ENCODE data around the gene NCKAP5L. TPM values are rescaled to one million over a fixed set of nuclear protein-coding genes. Genes with fewer than 3 reads are reported as not detected.

The NCKAP5L gene
- total RNA-seq, 4 donors from 2014 or later: 36.1 to 70.2 (median 44.7) TPM

GRCh38 chr12:49767333-49767732 is 60.9 kb downstream of the NCKAP5L start:
- no peak for DNase-seq (ENCODE audit: low spot score in 2 of 2)
- H3K4me3 ChIP-seq: no peak overlapping the region
- WGBS, 2 donors: 66 to 69% methylated on average over 4 of the region's 4 CpGs
- H3K27ac ChIP-seq: no peak overlapping the region
- H3K27me3 ChIP-seq: no peaks in the 10 kb centered on the region
- no peak for TF ChIP-seq EP300 (IDR thresholded peaks at IDR 0.05)
- no peak for TF ChIP-seq POLR2A (IDR thresholded peaks at IDR 0.05)
- TF ChIP-seq CTCF (IDR thresholded peaks at IDR 0.05): no peak
- H3K9me3 ChIP-seq: no peaks in the 10 kb centered on the region
- peaks cover 0 to 21% (median 3%) of the 10 kb centered on the region in 4 donors for H3K4me1 ChIP-seq
- H3K36me3 ChIP-seq: peaks cover 0 to 34% (median 9%) of the 10 kb centered on the region in 3 donors

DNA sequence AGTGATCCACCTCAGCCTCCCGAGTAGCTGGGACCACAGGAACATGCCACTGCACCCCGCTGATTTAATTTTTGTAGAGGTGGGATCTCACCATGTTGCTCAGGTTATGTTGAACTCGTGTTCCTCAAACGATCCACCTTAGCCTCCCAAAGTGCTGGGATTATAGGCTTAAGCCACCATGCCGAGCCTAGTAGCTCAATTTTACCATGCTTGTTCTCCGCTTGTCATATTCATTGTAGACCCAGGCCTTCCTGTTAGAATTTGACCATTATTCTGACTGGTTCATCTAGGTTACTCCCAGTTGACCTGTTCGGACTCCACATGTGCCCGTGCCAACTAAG is 62.1 kb downstream of the NCKAP5L start:
- no peak for TF ChIP-seq POLR2A (IDR thresholded peaks at IDR 0.05)
- no peak for TF ChIP-seq EP300 (IDR thresholded peaks at IDR 0.05)
- no peak for TF ChIP-seq CTCF (IDR thresholded peaks at IDR 0.05)
- DNase-seq (ENCODE audit: low spot score in 2 of 2): no peak
- H3K27me3 ChIP-seq: no peaks in the 10 kb centered on the region
- H3K27ac ChIP-seq: no peak overlapping the region
- no peaks in the 10 kb centered on the region for H3K9me3 ChIP-seq
- 88 to 94% methylated on average over 8 of the region's 8 CpGs for WGBS, 2 donors
- H3K36me3 ChIP-seq: peaks cover 0 to 46% (median 19%) of the 10 kb centered on the region in 3 donors
- peaks cover 0 to 23% (median 3%) of the 10 kb centered on the region in 4 donors for H3K4me1 ChIP-seq
- H3K4me3 ChIP-seq: no peak overlapping the region

GRCh38 chr12:49764126-49764525 is 64.1 kb downstream of the NCKAP5L start:
- Histone ChIP-seq H3K4me1 (peaks cover 0 to 23% (median 3%) of the 10 kb centered on the region in 4 donors), H3K27me3 (no peaks in the 10 kb centered on the region), H3K4me3 (no peak overlapping the region), H3K36me3 (peaks cover 0 to 66% (median 26%) of the 10 kb centered on the region in 3 donors), H3K9me3 (no peaks in the 10 kb centered on the region), H3K27ac (peak overlapping the region in 1 of 4 donors; percentile 54)
- TF ChIP-seq EP300 (IDR thresholded peaks at IDR 0.05) (no peak), CTCF (IDR thresholded peaks at IDR 0.05) (no peak), POLR2A (IDR thresholded peaks at IDR 0.05) (no peak)
- 62 to 77% methylated on average over 3 of the region's 3 CpGs for WGBS, 2 donors
- DNase-seq (ENCODE audit: low spot score in 2 of 2): no peak

- Histone ChIP-seq H3K4me3 (no peak overlapping the region), H3K27ac (peak overlapping the region in 2 of 4 donors; percentile 54 to 61), H3K27me3 (no peaks in the 10 kb centered on the region), H3K4me1 (peaks cover 0 to 23% (median 3%) of the 10 kb centered on the region in 4 donors), H3K9me3 (no peaks in the 10 kb centered on the region), H3K36me3 (peaks cover 0 to 76% (median 35%) of the 10 kb centered on the region in 3 donors)
- DNase-seq (ENCODE audit: low spot score in 2 of 2): peak; percentile 67 to 80
- TF ChIP-seq CTCF (IDR thresholded peaks at IDR 0.05) (peak; percentile 48 to 69 (median 66)), EP300 (IDR thresholded peaks at IDR 0.05) (no peak), POLR2A (IDR thresholded peaks at IDR 0.05) (no peak)
- 25 to 27% methylated on average over 8 of the region's 8 CpGs for WGBS, 2 donors
Observed at GRCh38 chr12:49763006-49763591, 65.1 kb downstream of the NCKAP5L start.

GRCh38 chr12:49762468-49762847 is 65.8 kb downstream of the NCKAP5L start:
- Histone ChIP-seq H3K27me3 (no peaks in the 10 kb centered on the region), H3K36me3 (peaks cover 0 to 82% (median 42%) of the 10 kb centered on the region in 3 donors), H3K27ac (peak overlapping the region in 1 of 4 donors; percentile 61), H3K4me3 (no peak overlapping the region), H3K9me3 (no peaks in the 10 kb centered on the region), H3K4me1 (peaks cover 0 to 23% (median 3%) of the 10 kb centered on the region in 4 donors)
- no peak for DNase-seq (ENCODE audit: low spot score in 2 of 2)
- TF ChIP-seq POLR2A (IDR thresholded peaks at IDR 0.05) (no peak), CTCF (IDR thresholded peaks at IDR 0.05) (no peak), EP300 (IDR thresholded peaks at IDR 0.05) (no peak)
- 69 to 70% methylated on average over 5 of the region's 5 CpGs for WGBS, 2 donors

All from tibial nerve (tissue), 4 donors.